Calu3 (cell line): ENCODE measurements around the gene GPR137B. TPM values are rescaled to one million over a fixed set of nuclear protein-coding genes. Genes with fewer than 3 reads are reported as not detected.

Source experiments
- BruUV-seq: library from RNA; stranded (reverse); fragments of 400-500 nt; replicated peaks from 2 replicates; lab custom pipeline; 2021; lab: Mats Ljungman, UMichigan
- CTCF ChIA-PET: fragments of 300-600 bp; sonication (Branson Sonifier 250); formaldehyde crosslinking; loops from one replicate; lab custom pipeline; 2022; ENCODE audit warnings: antibody characterized with exemption; lab: Charles Lee
- DNase-seq: peaks from one replicate; pipeline ENCODE4 v3.0.0; 2022
- H3K27ac Mint-ChIP-seq: one replicate; pipeline ENCODE4 v1.8.0; 2022; ENCODE audit warnings: mixed read lengths; ENCODE audit not compliant: unreplicated experiment
- H3K27me3 Mint-ChIP-seq: one replicate; pipeline ENCODE4 v1.8.0; 2022; ENCODE audit warnings: mixed read lengths; ENCODE audit not compliant: unreplicated experiment
- H3K36me3 Mint-ChIP-seq: one replicate; pipeline ENCODE4 v1.8.0; 2022; ENCODE audit warnings: mild to moderate bottlenecking, moderate library complexity, mixed read lengths; ENCODE audit not compliant: insufficient read depth, unreplicated experiment
- H3K4me1 Mint-ChIP-seq: one replicate; pipeline ENCODE4 v1.8.0; 2022; ENCODE audit warnings: mild to moderate bottlenecking, low read depth, mixed read lengths; ENCODE audit not compliant: unreplicated experiment
- H3K4me3 Mint-ChIP-seq: one replicate; pipeline ENCODE4 v1.8.0; 2022; ENCODE audit warnings: mild to moderate bottlenecking, low read depth, moderate library complexity, mixed read lengths; ENCODE audit not compliant: unreplicated experiment
- H3K9me3 Mint-ChIP-seq: one replicate; pipeline ENCODE4 v1.8.0; 2022; ENCODE audit warnings: low read depth, mixed read lengths; ENCODE audit not compliant: unreplicated experiment
- intact Hi-C: fragments of 100-400 bp; cut with micrococcal nuclease; formaldehyde crosslinking; loops from one replicate; pipeline ENCODE4 v1.10.0; 2022; ENCODE audit not compliant: unreplicated experiment
- total RNA-seq: library from RNA; stranded (reverse); gene quantifications from 2 replicates; pipeline ENCODE4 v1.2.3, GENCODE V29; 2022
- TF ChIP-seq, protein P1 (sequence below): fragments of 200-600 bp; IDR thresholded peaks from one replicate; pipeline ENCODE4 v1.8.0; 2022; ENCODE audit warnings: antibody characterized with exemption; ENCODE audit not compliant: unreplicated experiment

Gene GPR137B
- total RNA-seq, 1 experiment from 2014 or later, result 11.4 TPM

DNA sequence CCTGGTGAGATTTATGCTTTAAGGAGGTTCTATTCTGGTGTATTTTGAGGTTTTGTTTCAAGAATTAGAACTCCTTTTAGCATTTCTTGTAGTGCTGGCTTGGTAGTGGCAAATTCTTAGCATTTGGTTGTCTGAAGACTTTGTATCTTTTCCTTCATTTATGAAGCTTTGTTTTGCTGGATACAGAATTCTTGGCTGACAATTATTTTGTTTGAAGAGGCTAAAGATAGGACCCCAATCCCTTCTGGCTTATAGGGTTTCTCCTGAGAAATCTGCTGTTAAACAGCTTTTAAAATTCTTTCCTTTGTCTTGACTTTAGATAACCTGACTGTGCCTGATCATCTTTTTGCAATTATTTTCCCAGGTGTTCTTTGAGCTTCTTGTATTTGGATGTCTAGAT is 58.6 kb downstream of the GPR137B start:
- intact Hi-C loops, result no loop called here
- TF ChIP-seq, protein P1, sequence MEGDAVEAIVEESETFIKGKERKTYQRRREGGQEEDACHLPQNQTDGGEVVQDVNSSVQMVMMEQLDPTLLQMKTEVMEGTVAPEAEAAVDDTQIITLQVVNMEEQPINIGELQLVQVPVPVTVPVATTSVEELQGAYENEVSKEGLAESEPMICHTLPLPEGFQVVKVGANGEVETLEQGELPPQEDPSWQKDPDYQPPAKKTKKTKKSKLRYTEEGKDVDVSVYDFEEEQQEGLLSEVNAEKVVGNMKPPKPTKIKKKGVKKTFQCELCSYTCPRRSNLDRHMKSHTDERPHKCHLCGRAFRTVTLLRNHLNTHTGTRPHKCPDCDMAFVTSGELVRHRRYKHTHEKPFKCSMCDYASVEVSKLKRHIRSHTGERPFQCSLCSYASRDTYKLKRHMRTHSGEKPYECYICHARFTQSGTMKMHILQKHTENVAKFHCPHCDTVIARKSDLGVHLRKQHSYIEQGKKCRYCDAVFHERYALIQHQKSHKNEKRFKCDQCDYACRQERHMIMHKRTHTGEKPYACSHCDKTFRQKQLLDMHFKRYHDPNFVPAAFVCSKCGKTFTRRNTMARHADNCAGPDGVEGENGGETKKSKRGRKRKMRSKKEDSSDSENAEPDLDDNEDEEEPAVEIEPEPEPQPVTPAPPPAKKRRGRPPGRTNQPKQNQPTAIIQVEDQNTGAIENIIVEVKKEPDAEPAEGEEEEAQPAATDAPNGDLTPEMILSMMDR, result no peak
- no TSS peak for BruUV-seq
- Mint-ChIP-seq H3K9me3 (peaks cover 16% of the 10 kb centered on the region), H3K4me3 (no peak overlapping the region), H3K4me1 (no peaks in the 10 kb centered on the region), H3K36me3 (peaks cover 4% of the 10 kb centered on the region), H3K27me3 (no peaks in the 10 kb centered on the region), H3K27ac (no peak overlapping the region)
- CTCF ChIA-PET, result no interaction called here
- DNase-seq, result no peak

DNA sequence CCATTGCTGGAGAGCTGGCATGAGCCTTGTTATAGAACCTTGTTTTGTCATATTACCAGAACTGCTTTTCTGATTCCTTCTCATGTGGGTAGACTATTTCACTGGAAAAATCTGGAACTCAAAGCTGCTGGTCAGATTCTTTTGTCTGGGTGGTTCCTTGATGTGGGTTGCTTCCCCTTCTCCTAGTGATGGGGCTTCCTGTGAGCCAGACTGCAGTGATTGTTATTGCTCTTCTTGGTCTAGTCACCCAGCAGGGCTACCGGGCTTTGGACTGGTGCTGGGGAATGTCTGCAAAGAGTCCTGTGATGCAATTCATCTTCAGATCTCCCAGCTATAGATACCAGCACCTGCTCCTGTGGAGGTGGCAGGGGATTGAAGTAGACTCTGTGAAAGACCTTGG is 59.4 kb downstream of the GPR137B start:
- no TSS peak for BruUV-seq
- no peak for DNase-seq
- TF ChIP-seq, protein P1, result no peak
- Mint-ChIP-seq H3K4me1 (no peaks in the 10 kb centered on the region), H3K9me3 (peaks cover 16% of the 10 kb centered on the region), H3K36me3 (peaks cover 4% of the 10 kb centered on the region), H3K27me3 (no peaks in the 10 kb centered on the region), H3K27ac (no peak overlapping the region), H3K4me3 (no peak overlapping the region)
- CTCF ChIA-PET, result no interaction called here
- intact Hi-C loops, result no loop called here

DNA sequence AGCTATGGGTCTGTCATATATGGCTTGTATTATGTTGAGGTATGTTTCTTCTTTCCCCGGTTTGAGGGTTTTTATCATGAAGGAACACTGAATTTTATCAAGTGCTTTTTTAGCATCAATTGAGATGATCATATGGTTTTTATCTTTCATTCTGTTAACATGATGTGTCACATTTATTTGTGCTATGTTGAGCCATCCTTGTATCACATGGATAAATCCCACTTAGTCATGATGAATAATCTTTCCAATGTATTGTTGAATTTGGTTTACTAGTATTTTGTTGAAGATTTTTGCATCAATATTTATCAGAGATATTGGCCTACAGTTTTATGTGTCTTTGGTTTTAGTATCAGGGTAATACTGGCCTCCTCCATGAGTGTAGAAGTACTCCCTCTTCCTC is 61.7 kb downstream of the GPR137B start:
- no TSS peak for BruUV-seq

DNA sequence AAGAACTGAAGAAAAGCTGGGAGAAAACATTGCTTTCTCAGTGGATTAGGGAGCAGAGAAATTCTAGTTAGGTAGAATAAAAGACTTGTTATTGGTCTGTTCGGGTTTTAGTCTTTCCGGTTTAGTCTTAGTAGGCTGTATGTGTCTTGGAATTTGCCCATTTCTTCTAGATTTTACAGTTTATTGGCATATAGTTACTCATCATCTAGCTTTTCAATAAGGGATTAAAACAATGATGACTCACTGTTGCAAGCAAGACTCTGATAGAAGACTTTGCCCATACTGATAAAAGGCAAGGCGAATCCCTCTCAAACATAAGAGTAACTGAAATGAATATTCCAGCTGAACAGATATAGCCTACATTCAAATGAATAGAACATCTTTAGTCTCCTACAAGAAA is 62.3 kb downstream of the GPR137B start:
- no TSS peak for BruUV-seq
- TF ChIP-seq, protein P1, result no peak
- intact Hi-C loops, result no loop called here
- CTCF ChIA-PET, result interaction anchor here (0.5 kb wide), 1 partner anchor 249 kb away, joined by 4 read pairs; no protein-coding TSS in a partner anchor
- peaks cover 4% of the 10 kb centered on the region for H3K36me3 Mint-ChIP-seq
- no peak overlapping the region for H3K4me3 Mint-ChIP-seq
- H3K4me1 Mint-ChIP-seq, result no peaks in the 10 kb centered on the region
- no peaks in the 10 kb centered on the region for H3K27me3 Mint-ChIP-seq
- DNase-seq, result no peak
- H3K27ac Mint-ChIP-seq, result no peak overlapping the region
- H3K9me3 Mint-ChIP-seq, result peaks cover 9% of the 10 kb centered on the region

More for the DNA sequence above, 61.7 kb downstream of the GPR137B start:
- Mint-ChIP-seq H3K36me3 (peaks cover 4% of the 10 kb centered on the region), H3K9me3 (peaks cover 12% of the 10 kb centered on the region), H3K4me3 (no peak overlapping the region), H3K27ac (no peak overlapping the region), H3K27me3 (no peaks in the 10 kb centered on the region), H3K4me1 (no peaks in the 10 kb centered on the region)
- TF ChIP-seq, protein P1, result no peak
- DNase-seq, result no peak
- CTCF ChIA-PET, result no interaction called here
- intact Hi-C loops, result no loop called here
